Mucosa of descending colon (tissue), 3 donors: Measurements from ENCODE around the gene CDH4. TPM values are rescaled to one million over a fixed set of nuclear protein-coding genes. Genes with fewer than 3 reads are reported as not detected.
"Not testable (repeated sequence)": the region's sequence is repeated elsewhere in the genome, so short reads cannot be mapped to it uniquely, and the experiment has no call there.

Experiments
- ATAC-seq: fragments of 200-7000 bp; cut with Tn5 transposase; one replicate; pipeline ENCODE4 v1.9.1; 2020; ENCODE audit warnings: mild to moderate bottlenecking, moderate library complexity
- DNase-seq, 3 donors: peaks; one replicate each; pipeline ENCODE4 v3.0.0-alpha.2; 2020
- H3K36me3 ChIP-seq: fragments of 200-600 bp; one replicate; pipeline ENCODE4 v1.8.0; 2021; ENCODE audit warnings: low read depth, mild to moderate bottlenecking
- H3K4me1 ChIP-seq: fragments of 200-600 bp; one replicate; pipeline ENCODE4 v1.8.0; 2021; ENCODE audit warnings: low read depth, mild to moderate bottlenecking
- H3K4me3 ChIP-seq: fragments of 200-600 bp; one replicate; pipeline ENCODE4 v1.8.0; 2021; ENCODE audit warnings: mild to moderate bottlenecking
- H3K9me3 ChIP-seq: fragments of 200-600 bp; one replicate; pipeline ENCODE4 v1.8.0; 2021; ENCODE audit warnings: mild to moderate bottlenecking
- CTCF ChIP-seq: fragments of 200-600 bp; IDR thresholded peaks from one replicate; pipeline ENCODE4 v1.8.0; 2022; ENCODE audit warnings: antibody characterized with exemption, mild to moderate bottlenecking
- intact Hi-C, 2 donors: fragments of 100-400 bp; cut with DNase I in 1 of 2; cut with micrococcal nuclease in 1 of 2; formaldehyde crosslinking; loops; one replicate each; pipeline versions ENCODE4 v1.11.0 to v1.11.1; 2022; cut with DNase I, micrococcal nuclease
- total RNA-seq, 3 donors: library from RNA; stranded (reverse); fragmentation: NEBNext Ultra II Directional in 2 of 3; extraction: Animal tissue kit (Norgen Biotek cat#: 25700) in 2 of 3; gene quantifications; one replicate each; pipeline versions ENCODE4 v1.2.1 to v1.2.4, GENCODE V29; 2021 to 2023
- donor health status: DM: no; HTN: no; CAD: no; lungs with moderate emphysema.
- donor health status: DM: no; HTN: no; CAD: no.
- donor health status: DM: no; HTN: yes; CAD: no.

CDH4 gene
- total RNA-seq, 3 donors from 2014 or later = 0.16 TPM; not detected in 2

DNA sequence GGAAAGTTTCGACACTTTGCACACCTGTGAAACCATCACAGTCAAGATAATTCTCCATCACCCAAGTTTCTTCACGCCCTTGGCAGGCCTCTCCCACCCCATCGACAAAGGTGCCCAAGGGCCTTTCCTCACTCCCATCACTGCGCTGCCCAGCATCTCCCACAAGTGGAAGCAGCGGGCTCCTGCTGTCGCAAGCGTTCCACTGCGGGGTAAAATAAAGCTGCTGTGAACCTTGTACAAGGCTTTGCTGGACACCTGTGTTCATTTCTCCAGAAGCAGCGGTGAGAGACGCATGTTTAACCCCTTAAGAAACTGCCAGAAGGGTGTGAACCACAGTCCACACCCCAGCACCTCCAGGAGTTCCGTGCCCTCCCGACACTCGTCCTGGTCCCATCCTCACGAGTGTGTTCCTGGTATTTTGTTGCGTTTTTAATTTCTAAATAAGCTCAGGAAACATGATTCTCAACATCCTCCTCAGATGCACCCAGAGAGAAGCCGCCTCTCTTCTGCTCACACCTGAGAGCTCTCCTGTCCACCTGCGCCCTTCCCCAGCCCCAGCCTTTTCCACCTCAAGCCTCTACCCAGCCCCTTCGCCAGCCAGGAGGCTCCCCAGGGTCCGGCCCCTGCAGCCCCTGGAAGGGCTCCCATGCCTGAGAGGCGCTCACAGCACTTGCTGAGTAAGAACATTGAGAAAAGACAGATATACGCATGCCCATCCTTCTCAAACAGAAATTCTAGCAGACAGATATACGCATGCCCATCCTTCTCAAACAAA is 716.2 kb downstream of the CDH4 start:
- no peaks in the 10 kb centered on the region for H3K36me3 ChIP-seq
- no peaks in the 10 kb centered on the region for H3K9me3 ChIP-seq
- TF ChIP-seq CTCF = no peak
- no peak for DNase-seq
- intact Hi-C loops = no loop called here
- no peak for ATAC-seq
- H3K4me1 ChIP-seq = no peaks in the 10 kb centered on the region
- H3K4me3 ChIP-seq = no peak overlapping the region

GRCh38 chr20:61968932-61969331 is 716.9 kb downstream of the CDH4 start:
- ATAC-seq = no peak
- Histone ChIP-seq H3K4me1 (no peaks in the 10 kb centered on the region), H3K36me3 (no peaks in the 10 kb centered on the region), H3K4me3 (no peak overlapping the region), H3K9me3 (no peaks in the 10 kb centered on the region)
- TF ChIP-seq CTCF = no peak
- intact Hi-C loops = no loop called here
- no peak for DNase-seq

- no peak for ATAC-seq
- intact Hi-C loops = no loop called here
- Histone ChIP-seq H3K4me3 (no peak overlapping the region), H3K9me3 (no peaks in the 10 kb centered on the region), H3K36me3 (no peaks in the 10 kb centered on the region), H3K4me1 (no peaks in the 10 kb centered on the region)
- TF ChIP-seq CTCF = no peak
- DNase-seq = no peak
Observed at GRCh38 chr20:61969806-61970205, 717.7 kb downstream of the CDH4 start.

- TF ChIP-seq CTCF = no peak
- no peak for DNase-seq
- Histone ChIP-seq H3K9me3 (no peaks in the 10 kb centered on the region), H3K4me1 (no peaks in the 10 kb centered on the region), H3K36me3 (no peaks in the 10 kb centered on the region), H3K4me3 (no peak overlapping the region)
- intact Hi-C loops = no loop called here
- ATAC-seq = no peak
Observed at GRCh38 chr20:61970357-61970756, 718.3 kb downstream of the CDH4 start.

GRCh38 chr20:61971595-61971994 is 719.5 kb downstream of the CDH4 start:
- H3K4me1 ChIP-seq, intact Hi-C loops, H3K4me3 ChIP-seq, H3K9me3 ChIP-seq, H3K36me3 ChIP-seq, DNase-seq, ATAC-seq: not testable (repeated sequence)

DNA sequence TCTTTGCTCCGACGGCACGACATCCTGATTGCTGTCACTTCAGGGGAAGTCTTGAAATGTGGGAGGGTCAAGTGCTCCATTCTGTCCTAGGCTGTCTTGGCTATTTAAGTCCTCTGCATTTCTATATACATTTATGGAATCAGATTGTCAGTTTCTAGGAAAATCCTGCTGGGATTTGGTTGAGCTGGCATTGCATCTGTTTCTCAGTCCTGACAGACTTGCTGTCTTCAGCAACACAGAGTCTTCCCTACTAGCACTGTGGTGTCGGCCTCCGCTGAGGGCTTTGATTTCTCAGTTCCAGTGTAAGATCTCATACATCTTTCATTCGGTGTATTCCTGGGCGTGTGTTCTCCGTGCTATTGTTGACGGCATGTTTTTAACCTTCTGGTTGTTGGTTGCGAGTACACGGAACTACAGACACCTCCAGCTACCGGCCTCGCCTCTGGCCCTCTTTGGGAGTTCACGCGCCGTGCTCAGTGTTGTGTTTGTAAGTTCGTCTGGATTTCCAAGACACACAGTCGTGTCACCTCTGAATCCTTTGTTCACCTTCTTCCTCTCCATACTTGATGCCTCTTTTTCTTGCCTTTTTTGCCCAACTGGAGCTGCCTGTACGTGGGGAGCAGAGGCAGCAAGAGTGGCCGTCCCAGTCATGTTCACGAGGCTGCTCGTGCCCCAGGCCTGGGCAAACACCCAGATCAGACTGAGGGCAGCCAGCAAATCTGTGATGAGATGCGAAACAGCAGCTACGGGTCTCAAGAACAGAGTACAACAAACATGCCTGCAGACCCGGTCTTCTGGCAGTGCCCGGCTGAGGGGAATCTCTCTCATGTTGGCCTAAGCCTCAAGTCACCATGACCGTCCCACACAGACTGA is 720.8 kb downstream of the CDH4 start:
- no peak overlapping the region for H3K4me3 ChIP-seq
- intact Hi-C loops = no loop called here
- no peaks in the 10 kb centered on the region for H3K9me3 ChIP-seq
- no peaks in the 10 kb centered on the region for H3K4me1 ChIP-seq
- no peak for DNase-seq
- no peak for ATAC-seq
- TF ChIP-seq CTCF = no peak
- H3K36me3 ChIP-seq = no peaks in the 10 kb centered on the region
